Body of pancreas (tissue), 4 donors: ENCODE measurements around the gene THSD4. TPM values are rescaled to one million over a fixed set of nuclear protein-coding genes. Genes with fewer than 3 reads are reported as not detected.
A peak's percentile ranks its signal among the peaks of the same experiment; 100 is the strongest.

Experiments
- ATAC-seq: fragments of 150-250 bp; one replicate; pipeline ENCODE4 v1.9.1; 2016
- DNase-seq, 4 donors: peaks; one replicate each; pipeline ENCODE4 v3.0.0-alpha.2; 2019
- H3K27ac ChIP-seq, 4 donors: fragments of 200-600 bp; sonication (generic); 1 replicate in 3 of 4; 2 replicates in 1 of 4; pipeline versions ENCODE4 v1.5.1 to v1.6.1; 2016 to 2019; ENCODE audit warnings: mild to moderate bottlenecking in 1 of 4, mixed read lengths in 1 of 4, moderate library complexity in 1 of 4
- H3K27me3 ChIP-seq, 2 donors: fragments of 200-600 bp; sonication (generic); one replicate each; pipeline ENCODE4 v1.6.0; 2016; ENCODE audit warnings: mild to moderate bottlenecking in 1 of 2
- H3K36me3 ChIP-seq, 2 donors: fragments of 200-600 bp; sonication (generic); replicated peaks in 1 of 2; 2 replicates each; pipeline ENCODE4 v1.5.1; 2016; ENCODE audit warnings: low read depth in 2 of 2; ENCODE audit not compliant: insufficient read depth in 1 of 2
- H3K4me1 ChIP-seq: fragments of 200-600 bp; sonication (generic); one replicate; pipeline ENCODE4 v1.6.0; 2016
- H3K4me3 ChIP-seq, 2 donors: fragments of 200-600 bp; sonication (generic); 1 replicate in 1 of 2; 2 replicates in 1 of 2; pipeline ENCODE4 v1.5.1; 2016 to 2019
- H3K9me3 ChIP-seq, 3 donors: fragments of 200-600 bp; sonication (generic); 1 replicate in 2 of 3; 2 replicates in 1 of 3; pipeline ENCODE4 v1.5.1; 2016
- CTCF ChIP-seq, 7 experiments: fragments of 450-650 bp in 4 of 7; fragments of 200-600 bp in 3 of 7; sonication (generic) in 3 of 7; IDR thresholded peaks; one replicate each; pipeline ENCODE4 v1.5.1; 2016 to 2019; ENCODE audit warnings: antibody characterized with exemption in 7 of 7
- POLR2A ChIP-seq, 3 donors: fragments of 450-650 bp; IDR thresholded peaks; one replicate each; pipeline ENCODE4 v1.6.1; 2016; ENCODE audit warnings: antibody characterized with exemption in 3 of 3, mild to moderate bottlenecking in 2 of 3
- WGBS, 2 donors: methylation state at CpG; one replicate each; pipeline ENCODE4 v1.1.5; 2017; 5-methylcytosine and 5-hydroxymethylcytosine counted together
- intact Hi-C: fragments of 100-400 bp; cut with DNase I; formaldehyde crosslinking; loops from one replicate; pipeline ENCODE4 v1.15.1; 2023
- total RNA-seq, 2 donors: library from RNA; depleted of rRNA; stranded (reverse); fragments of >200 nt; gene quantifications; one replicate each; pipeline ENCODE4 v1.1.0, GENCODE V29; 2016

THSD4 gene
- total RNA-seq, 2 donors from 2014 or later: 12.9 to 16.1 TPM

- DNase-seq: no peak
- intact Hi-C loops: no loop called here
- H3K36me3 ChIP-seq: no peaks in the 10 kb centered on the region
Measured at GRCh38 chr15:71788646-71789579, 673.6 kb downstream of the THSD4 start.

GRCh38 chr15:71789616-71790015, 674.3 kb downstream of the THSD4 start:
- H3K9me3 ChIP-seq: no peaks in the 10 kb centered on the region
- DNase-seq: no peak
- TF ChIP-seq CTCF (IDR thresholded peaks at IDR 0.05): no peak
- no peak for TF ChIP-seq POLR2A (IDR thresholded peaks at IDR 0.05)
- H3K4me1 ChIP-seq: peaks cover 5% of the 10 kb centered on the region
- H3K36me3 ChIP-seq: no peaks in the 10 kb centered on the region
- intact Hi-C loops: no loop called here
- no peaks in the 10 kb centered on the region for H3K27me3 ChIP-seq
- WGBS, 2 donors: 78 to 82% methylated on average over 6 of the region's 6 CpGs
- no peak for ATAC-seq
- no peak overlapping the region for H3K4me3 ChIP-seq
- peak overlapping the region in 3 of 4 donors; percentile 48 to 80 (median 72) for H3K27ac ChIP-seq

More at GRCh38 chr15:71788646-71789579, 673.6 kb downstream of the THSD4 start:
- H3K9me3 ChIP-seq: no peaks in the 10 kb centered on the region
- ATAC-seq: no peak
- no peak overlapping the region for H3K27ac ChIP-seq
- TF ChIP-seq POLR2A (IDR thresholded peaks at IDR 0.05): no peak
- TF ChIP-seq CTCF (IDR thresholded peaks at IDR 0.05): no peak
- no peak overlapping the region for H3K4me3 ChIP-seq
- 65 to 77% methylated on average over 14 to 15 of the region's 15 CpGs for WGBS, 2 donors
- H3K27me3 ChIP-seq: no peaks in the 10 kb centered on the region
- peaks cover 5% of the 10 kb centered on the region for H3K4me1 ChIP-seq

- no peak for TF ChIP-seq CTCF (IDR thresholded peaks at IDR 0.05)
- peak in 1 of 3 donors; percentile 21 for TF ChIP-seq POLR2A (IDR thresholded peaks at IDR 0.05)
- Histone ChIP-seq H3K27ac (peak overlapping the region; percentile 48 to 80 (median 65)), H3K9me3 (no peaks in the 10 kb centered on the region), H3K36me3 (no peaks in the 10 kb centered on the region), H3K27me3 (no peaks in the 10 kb centered on the region), H3K4me3 (no peak overlapping the region), H3K4me1 (peaks cover 5% of the 10 kb centered on the region)
- ATAC-seq: peak; percentile 79
- DNase-seq: peak in 3 of 4 donors; percentile 29 to 55 (median 39)
- WGBS, 2 donors: 50 to 57% methylated on average over 10 of the region's 10 CpGs
- intact Hi-C loops: no loop called here
Measured at GRCh38 chr15:71790081-71790480, 674.8 kb downstream of the THSD4 start.

GRCh38 chr15:71791975-71792374, 676.7 kb downstream of the THSD4 start:
- H3K9me3 ChIP-seq: no peaks in the 10 kb centered on the region
- H3K27ac ChIP-seq: no peak overlapping the region
- intact Hi-C loops: no loop called here
- H3K4me3 ChIP-seq: no peak overlapping the region
- H3K36me3 ChIP-seq: no peaks in the 10 kb centered on the region
- no peak for ATAC-seq
- DNase-seq: no peak
- TF ChIP-seq POLR2A (IDR thresholded peaks at IDR 0.05): no peak
- TF ChIP-seq CTCF (IDR thresholded peaks at IDR 0.05): no peak
- H3K4me1 ChIP-seq: peaks cover 5% of the 10 kb centered on the region
- 79 to 80% methylated on average over 7 of the region's 7 CpGs for WGBS, 2 donors
- H3K27me3 ChIP-seq: no peaks in the 10 kb centered on the region
